ENCODE results near the gene IGFBP4.
A peak's percentile ranks its signal among the peaks of the same experiment; 100 is the strongest.

The IGFBP4 gene

GRCh38 chr17:40472733-40473452 lies 29.6 kb downstream of the IGFBP4 start:
- DNase-seq, result no peak

GRCh38 chr17:40473573-40474365 lies 30.5 kb downstream of the IGFBP4 start:
- DNase-seq, result no peak

GRCh38 chr17:40474419-40475002 lies 31.3 kb downstream of the IGFBP4 start:
- DNase-seq, result no peak

- no peak for DNase-seq
These were observed 32.1 kb downstream of the IGFBP4 start for GRCh38 chr17:40475234-40475908.

- DNase-seq, result no peak
These were observed 34.5 kb downstream of the IGFBP4 start for GRCh38 chr17:40477796-40478195.

GRCh38 chr17:40478486-40478885 lies 35.2 kb downstream of the IGFBP4 start:
- no peak for DNase-seq

GRCh38 chr17:40479754-40480480 lies 36.7 kb downstream of the IGFBP4 start:
- no peak for DNase-seq

GRCh38 chr17:40480501-40481003 lies 37.3 kb downstream of the IGFBP4 start:
- peak; percentile 88 for DNase-seq

GRCh38 chr17:40481106-40481505 lies 37.9 kb downstream of the IGFBP4 start:
- no peak for DNase-seq

- DNase-seq, result no peak
These were observed 39.5 kb downstream of the IGFBP4 start for GRCh38 chr17:40482722-40483121.

- DNase-seq, result no peak
These were observed 40.4 kb downstream of the IGFBP4 start for GRCh38 chr17:40483679-40484078.

GRCh38 chr17:40484285-40484972 lies 41.2 kb downstream of the IGFBP4 start:
- no peak for DNase-seq

- no peak for DNase-seq
These were observed 41.8 kb downstream of the IGFBP4 start for GRCh38 chr17:40484973-40485530.

GRCh38 chr17:40485851-40486521 lies 42.7 kb downstream of the IGFBP4 start:
- peak; percentile 48 for DNase-seq

- no peak for DNase-seq
These were observed 43.5 kb downstream of the IGFBP4 start for GRCh38 chr17:40486522-40487370.

- no peak for DNase-seq
These were observed 44.2 kb downstream of the IGFBP4 start for GRCh38 chr17:40487371-40488020.

- peak; percentile 57 for DNase-seq
These were observed 47.1 kb downstream of the IGFBP4 start for GRCh38 chr17:40490289-40490853.

- DNase-seq, result no peak
These were observed 47.7 kb downstream of the IGFBP4 start for GRCh38 chr17:40490982-40491381.

GRCh38 chr17:40491486-40491885 lies 48.2 kb downstream of the IGFBP4 start:
- no peak for DNase-seq

All from CD4-positive, alpha-beta T cell treated with Interleukin-17A for 4 hours (primary cell).